Left kidney (tissue), 2 donors: ENCODE results near the gene KCNJ6. TPM values are rescaled to one million over a fixed set of nuclear protein-coding genes. Genes with fewer than 3 reads are reported as not detected.
"Not testable (repeated sequence)": the region's sequence is repeated elsewhere in the genome, so short reads cannot be mapped to it uniquely, and the experiment has no call there.

ENCODE experiments used
- DNase-seq: peaks from one replicate; pipeline ENCODE4 v3.0.0-alpha.2; 2013
- polyA plus RNA-seq: library from polyadenylated mRNA; unstranded; fragments of 120-200 nt; gene quantifications from one replicate; pipeline ENCODE4 v1.2.1, GENCODE V29; 2013; ENCODE audit not compliant: insufficient read length

Gene KCNJ6
- polyA plus RNA-seq, 1 donor, result 0.30 TPM

GRCh38 chr21:37732927-37733326 lies 183.3 kb downstream of the KCNJ6 start:
- DNase-seq, result no peak

- no peak for DNase-seq
Observed at GRCh38 chr21:37724201-37724600, 192.1 kb downstream of the KCNJ6 start.

- no peak for DNase-seq
Observed at GRCh38 chr21:37717534-37717933, 198.7 kb downstream of the KCNJ6 start.

- not testable (repeated sequence) for DNase-seq
Observed at GRCh38 chr21:37712569-37712934, 203.7 kb downstream of the KCNJ6 start.

DNA sequence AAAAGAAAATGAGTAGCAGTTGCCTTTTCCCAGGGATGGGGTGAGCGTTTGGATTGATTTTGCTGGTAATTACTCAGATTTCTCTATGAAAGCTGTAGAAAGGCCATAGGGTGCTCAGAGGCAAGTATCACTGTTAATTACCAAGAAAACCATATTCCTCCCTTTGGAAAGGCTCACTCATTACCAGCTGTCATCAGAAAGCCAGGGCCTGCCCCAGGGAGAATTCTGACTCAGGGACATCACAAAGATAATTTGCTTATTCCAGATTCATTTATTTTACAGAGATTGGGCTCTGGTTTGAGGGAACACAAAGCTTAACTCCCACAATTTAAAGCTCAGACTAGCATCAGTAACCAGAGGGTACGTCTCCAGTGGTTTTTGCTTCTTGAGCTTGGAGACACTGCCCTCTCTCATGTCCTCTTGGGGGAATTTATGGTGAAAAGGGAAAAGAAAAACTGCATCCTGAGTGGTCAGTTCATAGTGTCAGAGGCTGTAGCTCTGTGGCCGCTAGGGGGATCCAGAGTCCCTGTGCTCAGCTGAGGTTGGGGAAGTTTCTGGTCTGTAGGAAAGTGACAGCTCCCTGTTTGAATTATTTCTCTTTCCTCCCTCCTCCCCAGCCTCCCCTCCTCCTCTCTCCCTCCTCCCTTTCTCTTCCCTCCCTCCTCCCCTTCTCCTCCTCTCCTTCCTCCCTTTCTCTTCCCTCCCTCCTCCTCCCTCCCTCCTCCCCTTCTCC lies 204.3 kb downstream of the KCNJ6 start:
- DNase-seq, result peak; percentile 79

GRCh38 chr21:37711286-37711829 lies 204.9 kb downstream of the KCNJ6 start:
- no peak for DNase-seq

DNA sequence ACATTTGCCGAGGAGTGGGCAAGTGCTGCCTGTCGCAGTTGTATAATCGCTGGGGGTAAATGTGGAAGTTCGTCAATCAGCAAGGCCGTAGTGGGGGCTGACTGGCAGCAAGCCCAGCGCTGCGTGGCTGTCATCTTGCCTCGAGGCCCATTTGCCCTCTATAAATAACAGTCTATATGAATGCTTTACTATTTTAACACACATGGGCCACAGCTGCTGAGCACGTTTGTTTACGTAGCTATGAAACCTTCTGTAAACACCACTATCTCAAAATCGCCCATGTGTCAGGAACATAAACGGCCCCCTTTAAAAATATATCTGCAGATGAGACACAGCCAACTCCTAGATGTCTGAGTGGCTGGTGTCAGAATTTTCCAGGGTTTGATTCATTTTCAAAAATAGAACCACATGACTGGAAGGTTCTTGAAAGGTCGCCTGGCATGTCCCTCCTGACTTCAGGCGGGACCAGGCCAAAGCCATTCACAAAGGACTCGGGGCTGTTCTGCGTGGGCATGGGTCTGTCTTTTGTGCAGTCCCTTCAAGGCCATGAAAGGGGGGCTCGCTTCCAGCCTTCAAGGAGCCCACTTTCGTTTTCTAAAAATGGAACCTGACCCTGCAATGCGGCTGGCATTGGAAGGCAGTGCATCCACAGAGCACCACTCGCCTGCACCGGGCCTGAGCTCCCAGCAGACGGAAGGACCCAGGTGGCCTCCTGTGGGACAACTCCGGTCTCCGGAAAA lies 205.5 kb downstream of the KCNJ6 start:
- peak; percentile 67 for DNase-seq

DNA sequence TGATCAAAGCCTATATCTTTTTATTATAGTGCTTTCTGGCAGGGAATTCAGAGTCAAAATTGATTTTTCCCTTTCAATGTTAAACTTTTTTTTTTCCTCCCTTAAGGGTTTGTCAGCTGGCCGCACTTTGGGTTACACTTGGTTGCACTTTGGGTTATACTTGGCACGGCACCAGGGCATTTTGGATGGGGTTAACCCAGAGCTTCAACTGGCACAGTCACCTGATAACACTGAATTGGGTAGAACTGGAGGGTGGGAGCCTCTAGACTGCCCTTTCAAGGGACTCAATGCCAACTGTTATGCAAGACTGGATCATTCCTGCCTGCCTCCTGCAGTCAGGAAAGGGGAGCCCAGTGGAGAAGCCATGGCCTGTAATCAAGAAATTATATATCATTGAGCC lies 211.5 kb downstream of the KCNJ6 start:
- no peak for DNase-seq

GRCh38 chr21:37702241-37702640 lies 214.0 kb downstream of the KCNJ6 start:
- no peak for DNase-seq

DNA sequence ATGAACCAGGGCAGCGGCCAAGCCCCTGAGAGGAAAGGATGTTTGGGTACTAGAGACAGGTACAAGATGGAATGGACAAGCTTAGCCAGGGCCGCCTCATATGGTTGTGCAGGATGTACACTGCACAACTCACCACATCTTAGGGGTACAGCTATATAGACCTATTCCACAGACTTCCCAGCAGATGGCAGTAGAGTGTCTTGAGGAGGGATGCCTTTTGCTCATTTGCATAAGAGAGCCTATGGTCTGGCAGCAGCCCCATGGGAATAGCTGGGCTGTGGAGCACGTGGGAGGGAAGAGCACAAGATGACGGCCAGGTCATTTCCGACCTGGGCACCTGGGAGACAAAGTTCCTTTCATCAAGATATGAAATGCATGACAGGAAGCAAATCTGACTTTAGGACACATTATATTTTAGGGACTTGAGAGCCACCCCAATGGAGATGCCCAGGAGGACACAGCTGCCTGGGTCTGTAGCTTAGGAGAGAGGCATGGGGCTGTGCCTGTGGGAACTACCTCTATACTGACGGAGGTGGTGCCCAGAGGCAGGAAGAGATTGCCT lies 215.5 kb downstream of the KCNJ6 start:
- peak; percentile 68 for DNase-seq

GRCh38 chr21:37699024-37699775 lies 217.1 kb downstream of the KCNJ6 start:
- no peak for DNase-seq

DNA sequence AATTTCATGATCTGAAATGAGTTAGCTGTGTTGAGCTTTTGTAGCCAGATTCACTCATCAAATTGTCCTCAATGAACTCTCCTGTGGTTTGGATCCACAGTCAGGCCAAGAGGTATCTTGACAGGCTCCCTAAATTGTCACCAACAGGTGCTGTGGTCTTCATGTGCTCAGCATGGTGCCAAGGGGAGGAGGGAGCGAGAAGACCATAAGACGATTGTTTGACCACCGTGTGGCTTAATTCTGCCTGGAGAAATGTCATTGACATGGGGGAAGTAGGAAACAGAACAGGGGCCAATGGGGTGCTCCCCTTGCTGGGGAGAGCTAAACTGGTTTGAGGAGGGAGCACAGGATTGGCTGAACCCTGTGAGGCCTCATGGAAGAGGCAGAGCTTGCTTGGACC lies 219.3 kb downstream of the KCNJ6 start:
- DNase-seq, result no peak

- no peak for DNase-seq
Observed at GRCh38 chr21:37695111-37695510, 221.1 kb downstream of the KCNJ6 start.

DNA sequence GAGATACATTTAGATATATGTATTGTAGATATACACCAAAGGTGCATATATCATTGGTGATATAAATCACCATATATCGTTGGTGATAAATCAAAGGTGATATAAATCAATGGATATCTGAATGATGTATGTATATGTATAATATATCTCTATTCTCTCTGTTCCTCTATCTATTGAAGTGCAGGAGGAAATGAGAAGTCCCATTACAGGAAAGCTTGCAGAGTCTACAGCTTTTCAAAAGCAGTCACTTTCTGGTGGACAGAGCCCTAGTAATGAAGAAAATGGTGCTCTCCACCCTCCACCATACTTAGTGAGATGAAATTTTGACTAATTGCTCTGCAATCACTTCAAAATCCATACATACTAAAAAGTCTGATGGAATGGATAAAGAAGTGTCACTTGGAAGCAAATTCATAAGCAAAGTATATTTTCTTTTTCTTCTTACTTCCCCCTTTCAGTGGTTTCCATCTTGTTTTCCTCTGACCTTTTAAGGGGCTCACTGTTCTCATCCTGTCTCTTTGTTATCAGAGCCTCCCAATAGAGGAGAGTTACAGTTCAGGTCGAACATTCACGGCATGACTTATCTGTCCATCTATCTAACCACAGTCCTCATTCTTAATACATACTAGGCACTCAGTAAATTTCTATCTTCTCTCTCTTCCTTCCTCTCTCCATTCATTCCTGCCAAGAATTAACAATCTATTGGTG lies 227.2 kb downstream of the KCNJ6 start:
- no peak for DNase-seq

DNA sequence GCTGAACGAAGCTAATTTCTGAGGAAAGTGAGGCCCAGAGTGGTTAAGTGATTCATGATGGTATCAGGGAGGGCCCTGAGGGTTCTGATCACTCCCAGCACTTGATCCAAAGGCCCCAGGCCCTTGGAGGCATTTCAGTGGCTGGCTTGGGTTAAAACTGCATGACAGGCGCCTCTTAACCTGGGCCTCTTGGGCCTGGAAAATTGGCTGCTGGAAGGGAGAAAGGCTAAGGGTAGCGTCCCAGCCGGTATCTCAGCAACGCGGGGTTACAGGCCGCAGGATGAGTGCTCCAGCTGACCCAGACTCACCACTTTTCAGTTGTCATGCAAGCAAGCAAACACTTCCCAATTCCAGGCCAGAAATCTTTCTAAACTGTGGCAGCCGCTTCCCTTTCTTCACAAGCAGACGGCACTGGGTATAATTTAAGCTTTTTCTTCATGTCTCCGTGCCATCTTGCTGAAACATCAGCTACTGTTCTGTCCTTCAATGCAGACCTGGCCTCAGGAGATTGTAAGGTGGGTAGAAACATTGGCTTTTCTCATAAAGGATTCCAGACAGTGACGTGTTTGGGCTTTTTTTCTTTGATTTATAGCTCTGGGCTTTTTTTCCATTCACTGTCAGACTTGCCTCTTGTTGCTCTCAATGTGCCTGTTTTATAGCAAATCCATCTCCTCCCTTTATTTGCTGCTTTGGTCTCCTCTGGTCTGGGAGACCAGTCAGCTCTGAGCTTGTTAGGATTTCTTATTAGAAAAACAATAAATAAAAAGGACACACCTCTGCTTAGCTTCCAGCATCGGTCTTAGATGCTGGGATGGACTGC lies 229.1 kb downstream of the KCNJ6 start:
- no peak for DNase-seq

GRCh38 chr21:37684547-37684946 lies 231.7 kb downstream of the KCNJ6 start:
- DNase-seq, result no peak

DNA sequence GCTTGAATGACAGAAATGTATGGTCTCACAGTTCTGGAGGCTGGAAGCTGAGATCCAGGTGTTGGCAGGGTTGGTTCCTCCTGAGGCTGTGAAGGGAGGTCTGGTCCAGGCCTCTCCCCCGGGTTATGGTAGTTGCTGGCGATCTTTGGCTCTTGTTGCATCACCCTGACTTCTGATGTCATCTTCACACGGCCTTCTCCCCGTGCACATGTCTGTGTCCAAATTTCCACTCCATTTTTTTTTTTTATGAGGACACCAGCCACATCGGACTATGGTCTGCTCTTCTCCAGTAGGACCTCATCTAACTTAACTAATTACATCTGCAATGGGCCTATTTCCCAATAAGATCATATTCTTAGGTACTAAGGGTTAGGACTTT lies 232.2 kb downstream of the KCNJ6 start:
- DNase-seq, result no peak

- DNase-seq, result no peak
Observed at GRCh38 chr21:37683396-37684114, 232.7 kb downstream of the KCNJ6 start.

DNA sequence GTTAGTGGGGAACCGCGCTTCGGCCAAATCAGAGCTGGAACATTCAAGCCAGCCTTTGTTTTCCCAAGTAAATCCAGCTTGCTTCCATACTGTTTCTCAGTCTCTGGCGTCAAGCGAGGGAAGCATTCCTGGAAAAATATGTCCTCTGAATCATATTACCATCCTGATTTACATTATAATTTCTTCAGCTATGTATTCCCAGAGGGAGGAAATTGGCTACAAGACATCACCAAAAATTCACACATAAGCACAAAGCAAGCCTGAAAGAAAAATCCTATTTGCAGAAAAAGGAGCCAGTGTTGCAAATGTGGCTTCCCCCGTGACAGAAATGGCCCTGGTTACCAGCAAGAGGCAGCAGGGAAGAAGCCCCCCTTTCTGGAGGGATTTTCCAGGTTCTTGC lies 233.3 kb downstream of the KCNJ6 start:
- no peak for DNase-seq

GRCh38 chr21:37677006-37677405 lies 239.3 kb downstream of the KCNJ6 start:
- DNase-seq, result no peak
